ENCODE results near the gene NAV2.
A peak's percentile ranks its signal among the peaks of the same experiment; 100 is the strongest.

Gene NAV2

GRCh38 chr11:19689281-19690000 lies 23.2 kb upstream of the NAV2 start:
- DNase-seq: no peak

GRCh38 chr11:19690885-19691284 lies 21.8 kb upstream of the NAV2 start:
- DNase-seq: no peak

- DNase-seq: no peak
Measured at GRCh38 chr11:19691815-19692500, 20.7 kb upstream of the NAV2 start.

GRCh38 chr11:19693146-19693545 lies 19.5 kb upstream of the NAV2 start:
- no peak for DNase-seq

- DNase-seq: no peak
Measured at GRCh38 chr11:19694796-19695345, 17.8 kb upstream of the NAV2 start.

- DNase-seq: no peak
Measured at GRCh38 chr11:19696073-19696472, 16.6 kb upstream of the NAV2 start.

- no peak for DNase-seq
Measured at GRCh38 chr11:19696904-19697303, 15.7 kb upstream of the NAV2 start.

GRCh38 chr11:19697721-19698121 lies 14.9 kb upstream of the NAV2 start:
- no peak for DNase-seq

GRCh38 chr11:19698493-19699292 lies 13.9 kb upstream of the NAV2 start:
- DNase-seq: no peak

- no peak for DNase-seq
Measured at GRCh38 chr11:19701421-19701820, 11.2 kb upstream of the NAV2 start.

GRCh38 chr11:19702620-19703019 lies 10.0 kb upstream of the NAV2 start:
- DNase-seq: no peak

GRCh38 chr11:19703211-19703610 lies 9.4 kb upstream of the NAV2 start:
- no peak for DNase-seq

GRCh38 chr11:19704213-19704612 lies 8.4 kb upstream of the NAV2 start:
- no peak for DNase-seq

- DNase-seq: no peak
Measured at GRCh38 chr11:19705936-19706335, 6.7 kb upstream of the NAV2 start.

- DNase-seq: peak in 1 of 2 experiments; percentile 7
Measured at GRCh38 chr11:19711911-19712280, 741 bp upstream of the NAV2 start.

- peak in 1 of 2 experiments; percentile 7 for DNase-seq
Measured at GRCh38 chr11:19713196-19714021, 772 bp downstream of the NAV2 start.

- no peak for DNase-seq
Measured at GRCh38 chr11:19714022-19714386, 1.4 kb downstream of the NAV2 start.

- no peak for DNase-seq
Measured at GRCh38 chr11:19714387-19715363, 2.0 kb downstream of the NAV2 start.

GRCh38 chr11:19715373-19715772 lies 2.7 kb downstream of the NAV2 start:
- DNase-seq: no peak

- DNase-seq: no peak
Measured at GRCh38 chr11:19718051-19718450, 5.4 kb downstream of the NAV2 start.

GRCh38 chr11:19718951-19719350 lies 6.3 kb downstream of the NAV2 start:
- no peak for DNase-seq
